Adrenal gland (tissue), 12 donors: ENCODE measurements around the gene LCN10. TPM values are rescaled to one million over a fixed set of nuclear protein-coding genes. Genes with fewer than 3 reads are reported as not detected.

Experiments used
- DNase-seq, 7 donors: peaks; one replicate each; pipeline ENCODE4 v3.0.0-alpha.2; 2019 to 2020
- H3K27ac ChIP-seq, 5 donors: fragments of 200-600 bp; sonication (generic) in 4 of 5; 1 replicate in 3 of 5; 2 replicates in 2 of 5; pipeline versions ENCODE4 v1.5.1 to v1.8.0; 2016 to 2020; ENCODE audit warnings: mild to moderate bottlenecking in 1 of 5
- H3K27me3 ChIP-seq: fragments of 200-600 bp; 2 replicates; pipeline ENCODE4 v1.8.0; 2021
- H3K36me3 ChIP-seq, 2 donors: fragments of 200-600 bp; replicated peaks in 1 of 2; 1 replicate in 1 of 2; 2 replicates in 1 of 2; pipeline versions ENCODE4 v1.5.1 to v1.8.0; 2018 to 2022
- H3K4me1 ChIP-seq, 2 donors: fragments of 200-600 bp; replicated peaks in 1 of 2; 1 replicate in 1 of 2; 2 replicates in 1 of 2; pipeline versions ENCODE4 v1.5.1 to v1.8.0; 2018 to 2021
- H3K4me3 ChIP-seq, 4 donors: fragments of 200-600 bp; sonication (generic) in 3 of 4; one replicate each; pipeline ENCODE4 v1.5.1; 2016 to 2018
- H3K9me3 ChIP-seq, 3 donors: fragments of 200-600 bp; sonication (generic) in 1 of 3; replicated peaks in 1 of 3; 1 replicate in 2 of 3; 2 replicates in 1 of 3; pipeline versions ENCODE4 v1.5.1 to v1.8.0; 2016 to 2021
- CTCF ChIP-seq, 6 experiments: fragments of 450-650 bp in 4 of 6; fragments of 200-600 bp in 2 of 6; sonication (generic) in 1 of 6; IDR thresholded peaks; 1 replicate in 5 of 6; 2 replicates in 1 of 6; pipeline versions ENCODE4 v1.5.1 to v1.8.0; 2016 to 2021; ENCODE audit warnings: antibody characterized with exemption in 6 of 6, mild to moderate bottlenecking in 2 of 6, moderate library complexity in 1 of 6
- POLR2A ChIP-seq, 2 donors: fragments of 450-650 bp; IDR thresholded peaks; one replicate each; pipeline ENCODE4 v1.6.1; 2017; ENCODE audit warnings: antibody characterized with exemption in 2 of 2, mild to moderate bottlenecking in 2 of 2, moderate library complexity in 1 of 2
- WGBS, 4 donors: extraction: QIAGEN DNeasy Blood & Tissue Kit in 2 of 4; methylation state at CpG; one replicate each; pipeline versions ENCODE4 v1.1.5 to v1.1.7; 2013 to 2017; 5-methylcytosine and 5-hydroxymethylcytosine counted together
- intact Hi-C, 2 donors: fragments of 100-400 bp; cut with DNase I; formaldehyde crosslinking; loops; one replicate each; pipeline versions ENCODE4 v1.14.1 to v1.15.0; 2022 to 2023
- polyA plus RNA-seq, 3 donors: library from polyadenylated mRNA; stranded (reverse); fragments of 200-250 nt in 2 of 3; fragments of 350-450 nt in 1 of 3; fragmentation: Illumina TruSeq in 1 of 3; extraction: RNeasy Lipid Tissue Mini Kit (QIAGEN cat#74804) in 1 of 3; gene quantifications; one replicate each; pipeline ENCODE4 v1.2.3, GENCODE V29; 2013 to 2014
- total RNA-seq, 9 donors: library from RNA; depleted of rRNA in 4 of 9; stranded (reverse); fragments of >200 nt in 4 of 9; fragments of 120-200 nt in 1 of 9; fragmentation: NEBNext Ultra II Directional in 1 of 9; extraction: Animal tissue kit (Norgen Biotek cat#: 25700) in 1 of 9; gene quantifications; one replicate each; pipeline versions ENCODE4 v1.1.0 to v1.2.4, GENCODE V29; 2013 to 2023
- donor health status: healthy with polysubstance abuse.
- donor health status: Bipolar disorder and iron deficiency.
- donor health status: DM: yes; HTN: yes; CAD: no.
- donor health status: DM: no; HTN: no; CAD: no.
- donor health status: DM: no; HTN: no; CAD: no.
- donor health status: DM: yes; HTN: yes; CAD: no.

LCN10 gene
- total and polyA plus RNA-seq, 12 donors: 0.11 to 9.5 (median 0.84) TPM; not detected in 6

DNA sequence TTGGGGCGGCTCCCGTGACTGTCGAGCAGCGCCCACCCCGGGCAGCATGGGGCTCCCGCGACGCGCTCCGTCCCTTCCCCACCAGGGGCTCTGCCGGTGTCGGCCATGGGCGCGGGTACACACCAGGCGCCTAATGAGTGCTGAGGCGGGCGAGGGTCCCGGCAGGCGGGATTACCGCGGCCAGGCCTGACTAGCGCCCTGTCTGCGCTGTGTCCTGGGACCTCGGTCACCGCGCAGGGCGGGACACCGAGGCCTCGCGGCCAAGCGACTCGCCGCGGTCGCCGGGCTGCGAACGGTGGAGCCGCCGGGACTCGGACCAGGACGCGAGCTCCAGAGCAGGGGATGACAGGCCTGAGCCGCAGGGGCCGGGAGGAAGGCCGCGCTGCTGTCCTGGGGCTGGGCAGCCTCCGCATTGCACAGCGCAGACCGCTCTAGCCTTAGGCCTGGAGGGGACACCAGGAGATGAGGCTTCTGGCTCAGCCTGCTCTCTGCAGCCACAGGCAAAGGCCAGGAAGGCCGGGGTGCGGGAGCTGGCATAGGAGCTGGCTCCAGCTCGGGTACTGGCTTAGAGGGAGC is 14.1 kb downstream of the LCN10 start:
- DNase-seq: peak in 3 of 7 donors; percentile 42 to 46 (median 43)
- Histone ChIP-seq H3K4me3 (peak overlapping the region in 3 of 4 donors; percentile 48 to 84 (median 73)), H3K36me3 (peaks cover 0 to 27% of the 10 kb centered on the region in 2 donors), H3K9me3 (no peaks in the 10 kb centered on the region), H3K27ac (peak overlapping the region in 3 of 5 donors; percentile 20 to 47 (median 41)), H3K27me3 (no peaks in the 10 kb centered on the region), H3K4me1 (peaks cover 21 to 29% of the 10 kb centered on the region in 2 donors)
- WGBS, 4 donors: 3 to 8% (median 4%) methylated on average over 10 to 53 of the region's 53 CpGs; no CpG with 5 or more reads in 1 of the 4 donors
- TF ChIP-seq POLR2A (IDR thresholded peaks at IDR 0.05) (no peak), CTCF (IDR thresholded peaks at IDR 0.05) (no peak)
- intact Hi-C loops: no loop called here

DNA sequence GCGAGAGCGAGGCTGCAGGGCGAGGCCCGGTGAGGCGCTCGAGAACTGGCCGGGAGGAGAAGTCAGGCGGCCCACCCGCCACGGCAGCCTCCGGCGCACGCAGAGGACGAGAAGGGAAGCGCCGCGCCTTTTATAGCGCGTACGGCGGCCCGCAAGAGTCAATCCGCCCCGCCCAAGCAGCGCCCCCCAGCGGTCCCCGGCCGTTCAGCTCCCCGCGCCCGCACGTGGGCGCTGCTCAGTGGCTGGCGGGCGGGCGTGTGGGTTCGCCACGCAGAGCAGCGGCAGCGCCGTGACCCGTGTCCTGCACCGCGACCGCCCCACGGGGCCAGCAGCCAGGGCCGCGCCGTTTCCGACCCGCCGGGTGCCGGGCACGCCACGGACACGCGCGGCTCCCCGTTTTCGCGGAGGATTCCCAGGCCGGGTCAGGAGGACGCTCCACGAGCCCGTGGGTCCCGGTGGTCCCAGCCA is 14.6 kb downstream of the LCN10 start:
- intact Hi-C loops: no loop called here
- TF ChIP-seq CTCF (IDR thresholded peaks at IDR 0.05) (peak; percentile 48 to 99 (median 82)), POLR2A (IDR thresholded peaks at IDR 0.05) (peak; percentile 98 to 99)
- H3K36me3 ChIP-seq: peaks cover 0 to 32% of the 10 kb centered on the region in 2 donors
- DNase-seq: peak; percentile 87 to 95 (median 91)
- H3K9me3 ChIP-seq: no peaks in the 10 kb centered on the region
- H3K4me3 ChIP-seq: peak overlapping the region; percentile 48 to 84 (median 64)
- whole genome bisulfite sequencing, 4 donors: 0% methylated on average over 66 of the region's 66 CpGs; no CpG with 5 or more reads in 2 of the 4 donors
- peak overlapping the region in 3 of 5 donors; percentile 38 to 62 (median 47) for H3K27ac ChIP-seq
- H3K27me3 ChIP-seq: no peaks in the 10 kb centered on the region
- H3K4me1 ChIP-seq: peaks cover 21 to 29% of the 10 kb centered on the region in 2 donors

GRCh38 chr9:136726631-136727191 is 16.0 kb downstream of the LCN10 start:
- H3K4me3 ChIP-seq: peak overlapping the region in 2 of 4 donors; percentile 48 to 84
- H3K9me3 ChIP-seq: no peaks in the 10 kb centered on the region
- 33 to 40% (median 36%) methylated on average over 18 of the region's 18 CpGs for WGBS, 4 donors
- no peaks in the 10 kb centered on the region for H3K27me3 ChIP-seq
- intact Hi-C loops: no loop called here
- peak in 1 of 7 donors; percentile 66 for DNase-seq
- TF ChIP-seq CTCF (IDR thresholded peaks at IDR 0.05) (peak in 4 of 6 experiments; percentile 12 to 29 (median 20)), POLR2A (IDR thresholded peaks at IDR 0.05) (no peak)
- peaks cover 0 to 41% of the 10 kb centered on the region in 2 donors for H3K36me3 ChIP-seq
- no peak overlapping the region for H3K27ac ChIP-seq
- H3K4me1 ChIP-seq: peaks cover 21 to 29% of the 10 kb centered on the region in 2 donors

GRCh38 chr9:136726118-136726517 is 16.6 kb downstream of the LCN10 start:
- H3K27me3 ChIP-seq: no peaks in the 10 kb centered on the region
- H3K9me3 ChIP-seq: no peaks in the 10 kb centered on the region
- TF ChIP-seq CTCF (IDR thresholded peaks at IDR 0.05) (no peak), POLR2A (IDR thresholded peaks at IDR 0.05) (no peak)
- no peak overlapping the region for H3K27ac ChIP-seq
- H3K36me3 ChIP-seq: peaks cover 0 to 41% of the 10 kb centered on the region in 2 donors
- peaks cover 21 to 29% of the 10 kb centered on the region in 2 donors for H3K4me1 ChIP-seq
- intact Hi-C loops: no loop called here
- WGBS, 4 donors: 51 to 81% (median 73%) methylated on average over 8 to 16 of the region's 16 CpGs
- H3K4me3 ChIP-seq: no peak overlapping the region
- DNase-seq: no peak
